ENCODE measurements around the gene FPR2.
A peak's percentile ranks its signal among the peaks of the same experiment; 100 is the strongest.
"Not testable (repeated sequence)": the region's sequence is repeated elsewhere in the genome, so short reads cannot be mapped to it uniquely, and the experiment has no call there.

The FPR2 gene

GRCh38 chr19:51737924-51738323, 23.1 kb upstream of the FPR2 start:
- no peak for TF ChIP-seq SPI1 (IDR thresholded peaks at IDR 0.05; ENCODE audit: borderline replicate concordance, low read depth)
- no peak for TF ChIP-seq CTCF (IDR thresholded peaks at IDR 0.05; ENCODE audit: insufficient read depth, low read length)
- no peak for TF ChIP-seq REST (IDR thresholded peaks at IDR 0.05; ENCODE audit: insufficient replicate concordance, low read depth)
- TF ChIP-seq POLR2AphosphoS5 (IDR thresholded peaks at IDR 0.05; ENCODE audit: low read depth), result no peak
- no peak for TF ChIP-seq GABPA (IDR thresholded peaks at IDR 0.05; ENCODE audit: low read depth)
- Histone ChIP-seq H3K27ac (replicated peaks) (no peak overlapping the region), H3K27me3 (ENCODE audit: insufficient read depth, poor library complexity, severe bottlenecking) (no peaks in the 10 kb centered on the region), H3K4me3 (replicated peaks; ENCODE audit: insufficient read depth, low read length) (no peak overlapping the region)
- no peak for DNase-seq (ENCODE audit: low read depth in 1 of 2, low spot score in 1 of 2)

- not testable (repeated sequence) for H3K27ac ChIP-seq (replicated peaks); H3K27me3 ChIP-seq (ENCODE audit: insufficient read depth, poor library complexity, severe bottlenecking); H3K4me3 ChIP-seq (replicated peaks; ENCODE audit: insufficient read depth, low read length); DNase-seq (ENCODE audit: low read depth in 1 of 2, low spot score in 1 of 2)
Observed at GRCh38 chr19:51738523-51738922, 22.5 kb upstream of the FPR2 start.

- Histone ChIP-seq H3K27me3 (ENCODE audit: insufficient read depth, poor library complexity, severe bottlenecking) (no peaks in the 10 kb centered on the region), H3K4me3 (replicated peaks; ENCODE audit: insufficient read depth, low read length) (no peak overlapping the region), H3K27ac (replicated peaks) (peak overlapping the region; percentile 48)
- DNase-seq (ENCODE audit: low read depth in 1 of 2, low spot score in 1 of 2), result peak in 1 of 2 experiments; percentile 71
- TF ChIP-seq GABPA (IDR thresholded peaks at IDR 0.05; ENCODE audit: low read depth) (no peak), POLR2AphosphoS5 (IDR thresholded peaks at IDR 0.05; ENCODE audit: low read depth) (0 out of 2 replicates have a peak, but pooled peaks have one; percentile 21), SPI1 (IDR thresholded peaks at IDR 0.05; ENCODE audit: borderline replicate concordance, low read depth) (peak; percentile 57)
Observed at GRCh38 chr19:51739466-51740213, 21.3 kb upstream of the FPR2 start.

- no peaks in the 10 kb centered on the region for H3K27me3 ChIP-seq (ENCODE audit: insufficient read depth, poor library complexity, severe bottlenecking)
- no peak overlapping the region for H3K4me3 ChIP-seq (replicated peaks; ENCODE audit: insufficient read depth, low read length)
- peak; percentile 38 to 66 for DNase-seq (ENCODE audit: low read depth in 1 of 2, low spot score in 1 of 2)
- peak overlapping the region; percentile 48; the same call in 1 of the 2 replicates for H3K27ac ChIP-seq (replicated peaks)
- TF ChIP-seq CTCF (IDR thresholded peaks at IDR 0.05; ENCODE audit: insufficient read depth, low read length), result no peak
- TF ChIP-seq GABPA (IDR thresholded peaks at IDR 0.05; ENCODE audit: low read depth), result no peak
- TF ChIP-seq REST (IDR thresholded peaks at IDR 0.05; ENCODE audit: insufficient replicate concordance, low read depth), result no peak
- TF ChIP-seq SPI1 (IDR thresholded peaks at IDR 0.05; ENCODE audit: borderline replicate concordance, low read depth), result peak; percentile 71; the same call in 1 of the 2 replicates
- TF ChIP-seq POLR2AphosphoS5 (IDR thresholded peaks at IDR 0.05; ENCODE audit: low read depth), result no peak
Observed at GRCh38 chr19:51740356-51740755, 20.6 kb upstream of the FPR2 start.

Data from HL-60 (cell line).